ENCODE results near the gene RASL10A.

DNA sequence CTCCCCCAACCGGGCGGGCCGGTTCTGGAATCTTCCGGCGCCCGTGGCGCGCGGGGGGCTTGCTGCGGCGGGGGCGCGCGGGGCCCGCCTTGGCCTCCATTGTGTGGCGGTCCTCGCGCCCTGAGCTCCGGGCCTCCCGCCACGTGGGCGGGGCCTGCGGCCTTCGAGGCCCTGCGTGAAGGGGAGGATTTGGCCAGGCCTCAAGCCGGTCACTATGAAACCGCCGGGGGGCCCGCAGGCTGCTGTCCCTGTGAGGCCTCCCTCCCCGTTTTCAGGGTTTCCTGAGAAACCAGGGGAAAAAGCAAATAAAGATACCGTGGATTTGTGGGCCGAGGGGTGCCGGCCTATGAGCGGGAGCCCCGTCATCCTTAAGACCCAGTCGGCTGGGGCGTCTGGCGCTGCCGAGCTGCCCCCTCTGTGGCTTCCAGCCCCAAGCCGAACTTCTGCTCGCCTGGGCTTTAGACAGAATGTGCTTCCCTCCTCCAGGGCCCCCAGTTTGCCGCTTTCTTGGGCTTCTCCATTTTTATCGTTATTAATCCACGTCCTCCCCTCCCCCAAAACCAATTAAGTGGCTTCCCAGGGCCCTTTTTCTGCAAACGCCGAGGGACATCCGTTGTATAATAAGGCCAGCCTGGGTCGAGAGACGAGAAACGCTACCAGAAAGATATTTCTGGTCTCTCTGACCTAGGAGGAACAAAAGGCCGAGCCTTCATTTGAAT is 46.8 kb downstream of the RASL10A start:
- no peak for TF ChIP-seq ARNTL (CRISPR knock-in tag; IDR thresholded peaks at IDR 0.05; ENCODE audit: borderline replicate concordance, low read depth)
- TF ChIP-seq, protein P1, sequence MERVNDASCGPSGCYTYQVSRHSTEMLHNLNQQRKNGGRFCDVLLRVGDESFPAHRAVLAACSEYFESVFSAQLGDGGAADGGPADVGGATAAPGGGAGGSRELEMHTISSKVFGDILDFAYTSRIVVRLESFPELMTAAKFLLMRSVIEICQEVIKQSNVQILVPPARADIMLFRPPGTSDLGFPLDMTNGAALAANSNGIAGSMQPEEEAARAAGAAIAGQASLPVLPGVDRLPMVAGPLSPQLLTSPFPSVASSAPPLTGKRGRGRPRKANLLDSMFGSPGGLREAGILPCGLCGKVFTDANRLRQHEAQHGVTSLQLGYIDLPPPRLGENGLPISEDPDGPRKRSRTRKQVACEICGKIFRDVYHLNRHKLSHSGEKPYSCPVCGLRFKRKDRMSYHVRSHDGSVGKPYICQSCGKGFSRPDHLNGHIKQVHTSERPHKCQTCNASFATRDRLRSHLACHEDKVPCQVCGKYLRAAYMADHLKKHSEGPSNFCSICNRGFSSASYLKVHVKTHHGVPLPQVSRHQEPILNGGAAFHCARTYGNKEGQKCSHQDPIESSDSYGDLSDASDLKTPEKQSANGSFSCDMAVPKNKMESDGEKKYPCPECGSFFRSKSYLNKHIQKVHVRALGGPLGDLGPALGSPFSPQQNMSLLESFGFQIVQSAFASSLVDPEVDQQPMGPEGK (CRISPR knock-in tag; IDR thresholded peaks at IDR 0.05; ENCODE audit: borderline replicate concordance), result no peak
- no peak for TF ChIP-seq ZNF565 (CRISPR knock-in tag; conservative IDR thresholded peaks at IDR 0.05; ENCODE audit: low read depth)
- TF ChIP-seq ZNF8 (CRISPR knock-in tag; IDR thresholded peaks at IDR 0.05), result no peak
- TF ChIP-seq, protein P2, sequence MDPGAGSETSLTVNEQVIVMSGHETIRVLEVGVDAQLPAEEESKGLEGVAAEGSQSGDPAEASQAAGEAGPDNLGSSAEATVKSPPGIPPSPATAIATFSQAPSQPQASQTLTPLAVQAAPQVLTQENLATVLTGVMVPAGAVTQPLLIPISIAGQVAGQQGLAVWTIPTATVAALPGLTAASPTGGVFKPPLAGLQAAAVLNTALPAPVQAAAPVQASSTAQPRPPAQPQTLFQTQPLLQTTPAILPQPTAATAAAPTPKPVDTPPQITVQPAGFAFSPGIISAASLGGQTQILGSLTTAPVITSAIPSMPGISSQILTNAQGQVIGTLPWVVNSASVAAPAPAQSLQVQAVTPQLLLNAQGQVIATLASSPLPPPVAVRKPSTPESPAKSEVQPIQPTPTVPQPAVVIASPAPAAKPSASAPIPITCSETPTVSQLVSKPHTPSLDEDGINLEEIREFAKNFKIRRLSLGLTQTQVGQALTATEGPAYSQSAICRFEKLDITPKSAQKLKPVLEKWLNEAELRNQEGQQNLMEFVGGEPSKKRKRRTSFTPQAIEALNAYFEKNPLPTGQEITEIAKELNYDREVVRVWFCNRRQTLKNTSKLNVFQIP (CRISPR knock-in tag; IDR thresholded peaks at IDR 0.05; ENCODE audit: borderline replicate concordance, low read depth), result no peak
- no peak for TF ChIP-seq SNAI2 (CRISPR knock-in tag; IDR thresholded peaks at IDR 0.05)
- TF ChIP-seq OSR1 (CRISPR knock-in tag; IDR thresholded peaks at IDR 0.05), result no peak
- TF ChIP-seq ZFP3 (CRISPR knock-in tag; IDR thresholded peaks at IDR 0.05), result no peak
- no peak for TF ChIP-seq ZNF70 (CRISPR knock-in tag; IDR thresholded peaks at IDR 0.05)
- no peak for TF ChIP-seq BACH2 (CRISPR knock-in tag; IDR thresholded peaks at IDR 0.05; ENCODE audit: borderline replicate concordance)
- no peak for TF ChIP-seq GLIS3 (CRISPR knock-in tag; IDR thresholded peaks at IDR 0.05)
- TF ChIP-seq, protein P3, sequence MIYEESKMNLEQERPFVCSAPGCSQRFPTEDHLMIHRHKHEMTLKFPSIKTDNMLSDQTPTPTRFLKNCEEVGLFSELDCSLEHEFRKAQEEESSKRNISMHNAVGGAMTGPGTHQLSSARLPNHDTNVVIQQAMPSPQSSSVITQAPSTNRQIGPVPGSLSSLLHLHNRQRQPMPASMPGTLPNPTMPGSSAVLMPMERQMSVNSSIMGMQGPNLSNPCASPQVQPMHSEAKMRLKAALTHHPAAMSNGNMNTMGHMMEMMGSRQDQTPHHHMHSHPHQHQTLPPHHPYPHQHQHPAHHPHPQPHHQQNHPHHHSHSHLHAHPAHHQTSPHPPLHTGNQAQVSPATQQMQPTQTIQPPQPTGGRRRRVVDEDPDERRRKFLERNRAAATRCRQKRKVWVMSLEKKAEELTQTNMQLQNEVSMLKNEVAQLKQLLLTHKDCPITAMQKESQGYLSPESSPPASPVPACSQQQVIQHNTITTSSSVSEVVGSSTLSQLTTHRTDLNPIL (CRISPR knock-in tag; IDR thresholded peaks at IDR 0.05; ENCODE audit: low read depth), result no peak
